ENCODE data around the gene MITD1.
A peak's percentile ranks its signal among the peaks of the same experiment; 100 is the strongest.
"Not testable (repeated sequence)": the region's sequence is repeated elsewhere in the genome, so short reads cannot be mapped to it uniquely, and the experiment has no call there.

The MITD1 gene

GRCh38 chr2:99180755-99181623 lies at the start of gene MITD1, which contains the start of gene MRPL30:
MITD1 (minus strand) TSS chr2:99181058; CDS start chr2:99180981, 77 bp downstream.
MRPL30 (plus strand) TSS chr2:99181184; CDS start chr2:99186204, 5,020 bp downstream.
- peak; percentile 83 for DNase-seq (ENCODE audit: low read depth)

- no peak for DNase-seq (ENCODE audit: low read depth)
Measured at GRCh38 chr2:99217929-99218501, 37.2 kb upstream of the MITD1 start.

- no peak for DNase-seq (ENCODE audit: low read depth)
Measured at GRCh38 chr2:99216096-99216495, 35.2 kb upstream of the MITD1 start.

GRCh38 chr2:99205491-99205890 lies 24.6 kb upstream of the MITD1 start:
- no peak for DNase-seq (ENCODE audit: low read depth)

- no peak for DNase-seq (ENCODE audit: low read depth)
Measured at GRCh38 chr2:99201959-99202678, 21.3 kb upstream of the MITD1 start.

GRCh38 chr2:99200076-99200800 lies 19.4 kb upstream of the MITD1 start:
- DNase-seq (ENCODE audit: low read depth) = no peak

GRCh38 chr2:99198103-99198841 lies 17.4 kb upstream of the MITD1 start:
- no peak for DNase-seq (ENCODE audit: low read depth)

- not testable (repeated sequence) for DNase-seq (ENCODE audit: low read depth)
Measured at GRCh38 chr2:99192364-99192763, 11.5 kb upstream of the MITD1 start.

GRCh38 chr2:99190548-99190947 lies 9.7 kb upstream of the MITD1 start:
- no peak for DNase-seq (ENCODE audit: low read depth)

GRCh38 chr2:99188357-99188756 lies 7.5 kb upstream of the MITD1 start:
- DNase-seq (ENCODE audit: low read depth) = no peak

GRCh38 chr2:99187011-99187410 lies 6.2 kb upstream of the MITD1 start:
- no peak for DNase-seq (ENCODE audit: low read depth)

- no peak for DNase-seq (ENCODE audit: low read depth)
Measured at GRCh38 chr2:99184811-99185210, 4.0 kb upstream of the MITD1 start.

GRCh38 chr2:99183025-99183424 lies 2.2 kb upstream of the MITD1 start:
- no peak for DNase-seq (ENCODE audit: low read depth)

- DNase-seq (ENCODE audit: low read depth) = no peak
Measured at GRCh38 chr2:99181624-99182000, 754 bp upstream of the MITD1 start.

- DNase-seq (ENCODE audit: low read depth) = no peak
Measured at GRCh38 chr2:99171377-99172140, 9.3 kb downstream of the MITD1 start.

GRCh38 chr2:99169534-99169933 lies 11.3 kb downstream of the MITD1 start:
- DNase-seq (ENCODE audit: low read depth) = no peak

- no peak for DNase-seq (ENCODE audit: low read depth)
Measured at GRCh38 chr2:99166218-99166617, 14.6 kb downstream of the MITD1 start.

- no peak for DNase-seq (ENCODE audit: low read depth)
Measured at GRCh38 chr2:99159594-99159993, 21.3 kb downstream of the MITD1 start.

GRCh38 chr2:99158599-99158998 lies 22.3 kb downstream of the MITD1 start:
- DNase-seq (ENCODE audit: low read depth) = no peak

- no peak for DNase-seq (ENCODE audit: low read depth)
Measured at GRCh38 chr2:99156891-99157290, 24.0 kb downstream of the MITD1 start.
